22Rv1 (cell line): ENCODE measurements around the gene SDK2.

Experiments used
- CTCF ChIP-seq: fragments of 450-650 bp; IDR thresholded peaks from 2 replicates; pipeline ENCODE4 v1.5.1; 2017; ENCODE audit warnings: mild to moderate bottlenecking
- ZFX ChIP-seq: fragments of 450-650 bp; IDR thresholded peaks from 2 replicates; pipeline ENCODE4 v1.6.1; 2017; ENCODE audit warnings: antibody characterized with exemption, borderline replicate concordance

- no peak for TF ChIP-seq CTCF
- no peak for TF ChIP-seq ZFX
These were observed 99.9 kb downstream of the SDK2 start for GRCh38 chr17:73544333-73544732.
